ENCODE measurements around the gene CUL9. TPM values are rescaled to one million over a fixed set of nuclear protein-coding genes. Genes with fewer than 3 reads are reported as not detected.

The CUL9 gene
- total and polyA plus RNA-seq, 4 donors = 6.5 to 21.8 (median 7.5) TPM

GRCh38 chr6:43269273-43270007 is 87.4 kb downstream of the CUL9 start:
- Histone ChIP-seq H3K4me1 (ENCODE audit: control insufficient read depth in 4 of 4, insufficient read depth in 4 of 4, low read length in 3 of 4) (peaks cover 27 to 88% (median 72%) of the 10 kb centered on the region in 4 donors), H3K27ac (ENCODE audit: low read depth in 1 of 2, low read length in 2 of 2) (peak overlapping the region; percentile 81 to 92), H3K9me3 (ENCODE audit: control insufficient read depth in 4 of 4, low read length in 3 of 4) (no peaks in the 10 kb centered on the region), H3K36me3 (ENCODE audit: control insufficient read depth in 4 of 4, insufficient read depth in 3 of 4, low read depth in 1 of 4, low read length in 3 of 4) (no peaks in the 10 kb centered on the region), H3K27me3 (ENCODE audit: control insufficient read depth in 4 of 4, insufficient read depth in 4 of 4, low read length in 3 of 4) (no peaks in the 10 kb centered on the region), H3K4me3 (ENCODE audit: low read depth in 1 of 3, low read length in 3 of 3) (peak overlapping the region; percentile 37 to 68 (median 63)), H3K9ac (ENCODE audit: low read depth in 1 of 2, low read length in 2 of 2) (peak overlapping the region; percentile 5 to 42)
- WGBS = 2% methylated on average over 44 of the region's 44 CpGs
- peak; percentile 64 for DNase-seq (ENCODE audit: low spot score)
- TF ChIP-seq TAF1 (conservative IDR thresholded peaks at IDR 0.05) (no peak), ATF3 (IDR thresholded peaks at IDR 0.05) (no peak), CTCF (IDR thresholded peaks at IDR 0.05; ENCODE audit: low read depth, low read length, missing input control) (no peak), SP1 (IDR thresholded peaks at IDR 0.05) (peak; percentile 65), FOXA1 (IDR thresholded peaks at IDR 0.05) (no peak), EGR1 (IDR thresholded peaks at IDR 0.05; ENCODE audit: low read depth in 2 of 2) (no peak), MAX (IDR thresholded peaks at IDR 0.05) (no peak), FOXA2 (IDR thresholded peaks at IDR 0.05) (no peak), HNF4G (IDR thresholded peaks at IDR 0.05) (no peak), RAD21 (IDR thresholded peaks at IDR 0.05) (no peak), GABPA (IDR thresholded peaks at IDR 0.05 in 1 of 2, conservative IDR thresholded peaks at IDR 0.05 in 1 of 2) (no peak), ZBTB33 (IDR thresholded peaks at IDR 0.05) (no peak), REST (IDR thresholded peaks at IDR 0.05) (no peak), HNF4A (conservative IDR thresholded peaks at IDR 0.05) (peak; percentile 53 to 54), RXRA (IDR thresholded peaks at IDR 0.05) (peak; percentile 54 to 63), YY1 (IDR thresholded peaks at IDR 0.05) (peak; percentile 48), JUND (IDR thresholded peaks at IDR 0.05) (peak in 1 of 2 donors; percentile 11)
